Activated B cell treated with CpG ODN at 0.5 μM for 24 hours (primary cell): ENCODE measurements around the gene DNASE1L3. TPM values are rescaled to one million over a fixed set of nuclear protein-coding genes. Genes with fewer than 3 reads are reported as not detected.

ENCODE experiments used
- ATAC-seq: fragments of 200-7000 bp; cut with Tn5 transposase; one replicate; pipeline ENCODE4 v1.10.0; 2021; ENCODE audit warnings: low read depth, mild to moderate bottlenecking, moderate library complexity
- CTCF ChIA-PET: fragments of 350-600 bp; sonication (Branson Sonifier 250); formaldehyde crosslinking; loops from one replicate; lab custom pipeline; 2021; ENCODE audit warnings: antibody characterized with exemption; lab: Charles Lee
- POLR2A ChIA-PET: fragments of 350-600 bp; sonication (Branson Sonifier 250); formaldehyde crosslinking; loops from one replicate; lab custom pipeline; 2021; ENCODE audit warnings: antibody characterized with exemption; lab: Charles Lee
- DNase-seq: peaks from one replicate; pipeline ENCODE4 v3.0.0; 2022
- H3K27ac Mint-ChIP-seq: one replicate; pipeline ENCODE4 v1.8.0; 2020; ENCODE audit warnings: mixed read lengths
- H3K27me3 Mint-ChIP-seq: one replicate; pipeline ENCODE4 v1.8.0; 2021; ENCODE audit warnings: mixed read lengths
- H3K36me3 Mint-ChIP-seq: one replicate; pipeline ENCODE4 v1.8.0; 2021; ENCODE audit warnings: low read depth, mixed read lengths
- H3K4me1 Mint-ChIP-seq: one replicate; pipeline ENCODE4 v1.8.0; 2021; ENCODE audit warnings: mixed read lengths
- H3K4me3 Mint-ChIP-seq: one replicate; pipeline ENCODE4 v1.8.0; 2020; ENCODE audit warnings: mild to moderate bottlenecking, mixed read lengths
- H3K9me3 Mint-ChIP-seq: one replicate; pipeline ENCODE4 v1.8.0; 2020; ENCODE audit warnings: mixed read lengths
- intact Hi-C: fragments of 100-400 bp; cut with micrococcal nuclease; formaldehyde crosslinking; loops from one replicate; pipeline ENCODE4 v1.15.1; 2024
- total RNA-seq: library from RNA; stranded (reverse); gene quantifications from 2 replicates; pipeline ENCODE4 v1.2.3, GENCODE V29; 2022
- TF ChIP-seq, protein P1 (sequence below): fragments of 200-600 bp; IDR thresholded peaks from one replicate; pipeline ENCODE4 v1.8.0; 2022; ENCODE audit warnings: antibody characterized with exemption, mild to moderate bottlenecking

DNASE1L3 gene
- total RNA-seq, 1 donor from 2014 or later, result 8.1 TPM

DNA sequence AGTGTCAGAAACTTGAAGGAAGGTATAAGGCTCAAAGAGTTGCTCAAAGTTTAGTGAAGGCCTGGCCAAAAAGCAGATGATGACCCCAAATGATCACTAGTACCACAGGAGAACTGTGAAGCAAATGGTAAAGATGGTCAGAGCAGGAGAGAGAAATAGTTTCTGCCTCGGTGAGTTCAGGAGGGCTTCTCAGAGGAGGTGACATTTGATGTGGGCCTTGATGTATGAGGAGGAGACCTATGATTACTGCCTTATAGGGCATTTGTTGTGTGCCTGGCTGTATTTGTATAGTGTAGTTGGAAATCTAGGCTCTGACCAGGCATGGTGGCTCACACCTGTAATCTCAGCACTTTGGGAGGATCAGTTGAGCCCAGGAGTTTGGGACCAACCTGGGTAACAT, 50.4 kb downstream of the DNASE1L3 start:
- Mint-ChIP-seq H3K27me3 (no peaks in the 10 kb centered on the region), H3K4me3 (no peak overlapping the region), H3K4me1 (no peaks in the 10 kb centered on the region), H3K27ac (no peak overlapping the region), H3K9me3 (no peaks in the 10 kb centered on the region), H3K36me3 (peaks cover 45% of the 10 kb centered on the region)
- intact Hi-C loops, result no loop called here
- TF ChIP-seq, protein P1, sequence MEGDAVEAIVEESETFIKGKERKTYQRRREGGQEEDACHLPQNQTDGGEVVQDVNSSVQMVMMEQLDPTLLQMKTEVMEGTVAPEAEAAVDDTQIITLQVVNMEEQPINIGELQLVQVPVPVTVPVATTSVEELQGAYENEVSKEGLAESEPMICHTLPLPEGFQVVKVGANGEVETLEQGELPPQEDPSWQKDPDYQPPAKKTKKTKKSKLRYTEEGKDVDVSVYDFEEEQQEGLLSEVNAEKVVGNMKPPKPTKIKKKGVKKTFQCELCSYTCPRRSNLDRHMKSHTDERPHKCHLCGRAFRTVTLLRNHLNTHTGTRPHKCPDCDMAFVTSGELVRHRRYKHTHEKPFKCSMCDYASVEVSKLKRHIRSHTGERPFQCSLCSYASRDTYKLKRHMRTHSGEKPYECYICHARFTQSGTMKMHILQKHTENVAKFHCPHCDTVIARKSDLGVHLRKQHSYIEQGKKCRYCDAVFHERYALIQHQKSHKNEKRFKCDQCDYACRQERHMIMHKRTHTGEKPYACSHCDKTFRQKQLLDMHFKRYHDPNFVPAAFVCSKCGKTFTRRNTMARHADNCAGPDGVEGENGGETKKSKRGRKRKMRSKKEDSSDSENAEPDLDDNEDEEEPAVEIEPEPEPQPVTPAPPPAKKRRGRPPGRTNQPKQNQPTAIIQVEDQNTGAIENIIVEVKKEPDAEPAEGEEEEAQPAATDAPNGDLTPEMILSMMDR, result no peak
- DNase-seq (no peak), ATAC-seq (no peak)
- ChIA-PET CTCF (no interaction called here), POLR2A (no interaction called here)

GRCh38 chr3:58158442-58159153, 52.2 kb downstream of the DNASE1L3 start:
- Mint-ChIP-seq H3K36me3 (peaks cover 46% of the 10 kb centered on the region), H3K9me3 (no peaks in the 10 kb centered on the region), H3K27me3 (no peaks in the 10 kb centered on the region), H3K27ac (no peak overlapping the region), H3K4me1 (no peaks in the 10 kb centered on the region), H3K4me3 (no peak overlapping the region)
- no peak for ATAC-seq
- ChIA-PET CTCF (no interaction called here), POLR2A (no interaction called here)
- DNase-seq, result no peak
- TF ChIP-seq, protein P1, result no peak
- intact Hi-C loops, result no loop called here

DNA sequence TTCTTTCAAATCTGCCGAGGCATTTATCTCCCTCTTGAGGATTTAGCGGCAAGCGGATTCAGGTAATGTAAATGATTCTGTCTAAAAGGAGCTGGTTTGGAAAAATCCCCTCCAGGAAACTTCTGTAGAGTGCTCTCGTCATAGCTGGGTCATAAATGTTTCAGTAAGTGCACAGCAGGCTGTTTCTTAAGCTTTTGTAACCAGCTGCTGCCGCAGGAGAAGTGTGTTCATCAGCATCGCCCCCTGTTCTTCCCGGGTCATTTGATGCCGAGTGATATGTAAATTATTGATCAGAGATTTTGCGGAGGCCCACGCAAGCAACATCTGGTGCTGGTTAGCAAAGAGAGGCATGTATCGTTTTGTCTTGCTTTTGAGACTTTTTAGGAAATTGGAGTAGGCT, 53.1 kb downstream of the DNASE1L3 start:
- H3K36me3 Mint-ChIP-seq, result peaks cover 45% of the 10 kb centered on the region
- no peaks in the 10 kb centered on the region for H3K9me3 Mint-ChIP-seq
- no peaks in the 10 kb centered on the region for H3K27me3 Mint-ChIP-seq
- DNase-seq (no peak), ATAC-seq (no peak)
- CTCF ChIA-PET, result no interaction called here
- H3K27ac Mint-ChIP-seq, result no peak overlapping the region
- no peak overlapping the region for H3K4me3 Mint-ChIP-seq
- intact Hi-C loops, result no loop called here
- POLR2A ChIA-PET, result no interaction called here
- no peaks in the 10 kb centered on the region for H3K4me1 Mint-ChIP-seq
- TF ChIP-seq, protein P1, result no peak

GRCh38 chr3:58155838-58156237, 54.9 kb downstream of the DNASE1L3 start:
- Mint-ChIP-seq H3K27ac (no peak overlapping the region), H3K36me3 (peaks cover 51% of the 10 kb centered on the region)
- CTCF ChIA-PET, result no interaction called here

DNA sequence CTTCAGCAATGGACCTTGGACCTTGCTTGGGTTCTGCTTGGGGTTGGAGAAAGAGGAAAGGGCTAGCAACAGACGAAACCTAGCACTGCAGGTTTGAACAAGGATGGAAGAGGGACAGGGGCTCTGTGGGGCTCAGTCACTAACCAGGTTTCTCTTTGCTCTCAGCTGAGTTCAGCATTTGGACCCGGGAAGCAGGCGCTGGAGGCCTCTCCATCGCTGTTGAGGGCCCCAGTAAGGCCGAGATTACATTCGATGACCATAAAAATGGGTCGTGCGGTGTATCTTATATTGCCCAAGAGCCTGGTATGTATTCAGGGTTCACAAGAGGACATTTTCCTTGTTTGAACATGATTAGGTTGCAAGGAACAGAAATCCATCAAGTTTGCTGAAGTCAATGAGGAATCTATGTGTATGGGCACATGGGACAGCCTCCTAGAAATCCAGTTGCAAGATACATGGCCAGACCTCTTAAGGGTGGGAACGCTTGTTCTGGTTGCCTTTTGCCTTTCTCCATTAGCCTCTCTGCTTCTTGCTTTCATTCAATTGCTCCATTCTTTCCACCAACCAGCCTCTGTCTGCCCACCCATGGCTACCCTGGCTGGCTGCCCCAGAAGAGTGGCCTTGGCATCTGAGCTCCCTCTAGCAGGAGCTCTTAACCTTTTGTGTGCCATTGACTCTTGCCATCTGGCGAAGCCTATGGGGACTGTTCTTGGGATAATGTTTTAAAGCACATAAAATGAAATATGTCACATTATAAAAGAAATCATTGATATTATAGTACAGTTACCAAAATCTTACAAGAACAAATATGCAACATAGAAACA, 55.9 kb downstream of the DNASE1L3 start:
- TF ChIP-seq, protein P1, result no peak
- Mint-ChIP-seq H3K4me1 (no peaks in the 10 kb centered on the region), H3K36me3 (peaks cover 50% of the 10 kb centered on the region), H3K27ac (no peak overlapping the region), H3K27me3 (no peaks in the 10 kb centered on the region), H3K9me3 (no peaks in the 10 kb centered on the region), H3K4me3 (no peak overlapping the region)
- DNase-seq (no peak), ATAC-seq (no peak)
- POLR2A ChIA-PET, result no interaction called here
- intact Hi-C loops, result no loop called here
- CTCF ChIA-PET, result no interaction called here

More at GRCh38 chr3:58155838-58156237, 54.9 kb downstream of the DNASE1L3 start:
- DNase-seq (no peak), ATAC-seq (no peak)
- POLR2A ChIA-PET, result no interaction called here
- TF ChIP-seq, protein P1, result no peak
- Mint-ChIP-seq H3K9me3 (no peaks in the 10 kb centered on the region), H3K4me3 (no peak overlapping the region), H3K27me3 (no peaks in the 10 kb centered on the region), H3K4me1 (no peaks in the 10 kb centered on the region)
- intact Hi-C loops, result no loop called here
